Stimulated activated CD4-positive, alpha-beta T cell treated with anti-CD3 and anti-CD28 coated beads, Interleukin-12 subunit alpha, Interleukin-12 subunit beta, amount 100 ng/mL, for 4 hours (primary cell): ENCODE measurements around the gene ETV7.
"Not testable (repeated sequence)": the region's sequence is repeated elsewhere in the genome, so short reads cannot be mapped to it uniquely, and the experiment has no call there.

Experiments
- DNase-seq: peaks from one replicate; pipeline ENCODE4 v3.0.0-alpha.2; 2020

The ETV7 gene

DNA sequence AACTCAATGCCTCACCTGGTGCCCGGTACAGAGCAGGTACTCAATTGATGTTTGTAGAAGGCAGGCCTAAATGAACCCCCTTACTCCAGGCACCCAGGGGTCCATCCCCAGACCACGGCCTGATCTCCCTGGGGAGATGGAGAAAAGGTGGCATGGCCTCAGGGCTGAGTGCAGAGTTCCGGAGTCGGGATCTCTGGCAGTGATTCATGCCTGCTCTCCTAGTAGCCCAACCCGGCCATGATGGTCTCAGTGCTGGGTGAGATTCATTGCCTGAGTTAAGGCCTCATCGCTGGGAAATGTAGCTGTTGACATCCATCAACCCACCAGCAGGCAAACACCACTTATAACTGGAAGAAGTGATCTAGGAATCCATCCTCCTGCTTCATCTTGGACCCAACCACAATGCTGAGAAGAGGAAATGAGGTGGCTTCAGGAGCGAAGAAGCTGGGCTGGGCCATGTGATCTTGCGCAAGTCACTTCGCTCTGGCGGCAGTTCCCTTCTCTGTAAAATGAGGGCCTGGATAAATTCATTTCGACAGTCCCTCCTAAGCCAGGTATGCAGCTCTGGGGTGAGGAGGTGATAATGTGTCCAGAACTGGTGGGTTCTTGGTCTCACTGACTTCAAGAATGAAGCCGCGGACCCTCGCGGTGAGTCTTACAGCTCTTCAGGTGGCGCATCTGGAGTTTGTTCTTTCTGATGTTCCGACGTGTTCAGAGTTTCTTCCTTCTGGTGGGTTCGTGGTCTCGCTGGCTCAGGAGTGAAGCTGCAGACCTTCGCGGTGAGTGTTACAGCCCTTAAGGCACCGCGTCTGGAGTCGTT, 24.7 kb downstream of the ETV7 start:
- DNase-seq = no peak

- DNase-seq = no peak
Observed at GRCh38 chr6:36361071-36361470, 26.4 kb downstream of the ETV7 start.

GRCh38 chr6:36360241-36361054, 27.0 kb downstream of the ETV7 start:
- DNase-seq = peak; percentile 60

GRCh38 chr6:36358226-36358915, 29.1 kb downstream of the ETV7 start:
- no peak for DNase-seq

DNA sequence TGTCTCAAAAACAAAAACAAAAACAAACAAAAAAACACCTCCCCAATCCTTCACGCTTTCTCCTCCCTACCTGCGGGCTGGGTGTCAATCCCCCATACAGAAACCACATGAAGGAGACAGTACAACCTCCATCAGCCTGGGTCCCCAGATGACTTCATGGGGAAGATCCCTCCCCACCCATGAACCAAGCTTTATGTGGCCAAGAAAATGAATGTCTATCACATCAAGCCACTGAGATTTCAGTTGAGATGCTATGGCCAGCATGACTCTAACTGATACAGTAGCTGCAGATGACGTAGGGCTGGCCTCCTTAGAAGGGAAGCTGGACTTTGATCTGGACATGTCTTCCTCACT, 29.6 kb downstream of the ETV7 start:
- DNase-seq = no peak

GRCh38 chr6:36355819-36356218, 31.6 kb downstream of the ETV7 start:
- no peak for DNase-seq

DNA sequence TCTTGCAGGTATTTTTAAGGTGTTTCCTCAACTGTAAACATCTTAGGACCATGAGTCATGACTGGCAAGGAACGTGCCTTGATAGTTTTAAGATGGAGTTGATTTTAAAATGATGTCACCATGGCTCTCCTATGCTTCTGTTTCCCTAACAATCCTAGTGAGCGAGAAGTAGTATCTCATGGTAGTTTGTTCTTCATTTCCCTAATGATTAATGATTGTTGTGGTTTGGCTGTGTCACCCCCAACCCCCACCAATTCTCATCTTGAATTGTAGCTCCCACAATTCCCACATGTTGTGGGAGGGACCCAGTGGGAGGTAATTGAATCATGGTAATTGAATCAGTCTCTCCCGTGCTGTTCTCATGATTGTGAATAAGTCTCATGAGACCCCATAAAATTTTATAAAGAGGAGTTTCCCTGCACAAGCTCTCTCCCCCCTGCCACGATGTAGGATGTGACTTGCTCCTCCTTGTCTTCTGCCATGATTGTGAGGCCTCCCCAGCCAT, 34.0 kb downstream of the ETV7 start:
- DNase-seq = no peak

GRCh38 chr6:36352477-36353157, 34.9 kb downstream of the ETV7 start:
- no peak for DNase-seq

- no peak for DNase-seq
Observed at GRCh38 chr6:36350681-36351571, 36.5 kb downstream of the ETV7 start.

DNA sequence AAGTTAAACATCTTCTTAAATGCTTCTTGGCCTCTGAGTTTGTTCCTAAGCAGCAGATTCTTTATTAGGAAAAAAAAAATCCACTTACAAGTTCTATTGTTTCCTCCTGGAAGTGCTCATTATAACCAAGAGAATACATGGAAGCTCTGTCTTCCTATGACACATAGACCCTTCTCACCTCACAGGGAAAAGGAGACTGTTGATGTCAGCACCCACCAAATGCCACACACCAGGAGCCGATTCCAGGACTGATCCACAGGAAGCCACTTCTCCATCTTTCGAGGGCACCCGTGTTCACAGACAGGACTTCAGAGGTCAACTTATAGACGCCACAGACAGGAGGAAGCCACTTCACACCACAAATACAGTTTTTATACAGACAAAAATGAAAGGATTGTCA, 37.4 kb downstream of the ETV7 start:
- DNase-seq = no peak

DNA sequence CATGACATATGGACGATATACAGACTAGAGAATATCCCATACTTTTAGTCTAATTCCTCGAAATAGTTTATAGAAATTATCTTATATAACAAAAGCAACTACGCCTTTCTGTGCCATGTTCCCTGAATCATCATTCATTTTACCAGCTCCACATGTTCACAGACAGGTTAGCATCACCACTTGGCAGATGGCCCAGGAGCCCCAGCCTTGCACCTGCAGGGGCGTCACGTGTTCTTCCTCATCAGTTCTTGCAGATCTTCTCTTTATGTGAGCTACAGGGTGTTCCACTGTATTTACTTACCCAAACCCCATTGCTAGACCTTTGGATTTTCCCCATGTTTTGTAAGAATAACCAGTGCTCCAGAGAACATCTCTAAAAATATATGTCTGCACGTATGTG, 38.2 kb downstream of the ETV7 start:
- no peak for DNase-seq

GRCh38 chr6:36347621-36348020, 39.8 kb downstream of the ETV7 start:
- no peak for DNase-seq

DNA sequence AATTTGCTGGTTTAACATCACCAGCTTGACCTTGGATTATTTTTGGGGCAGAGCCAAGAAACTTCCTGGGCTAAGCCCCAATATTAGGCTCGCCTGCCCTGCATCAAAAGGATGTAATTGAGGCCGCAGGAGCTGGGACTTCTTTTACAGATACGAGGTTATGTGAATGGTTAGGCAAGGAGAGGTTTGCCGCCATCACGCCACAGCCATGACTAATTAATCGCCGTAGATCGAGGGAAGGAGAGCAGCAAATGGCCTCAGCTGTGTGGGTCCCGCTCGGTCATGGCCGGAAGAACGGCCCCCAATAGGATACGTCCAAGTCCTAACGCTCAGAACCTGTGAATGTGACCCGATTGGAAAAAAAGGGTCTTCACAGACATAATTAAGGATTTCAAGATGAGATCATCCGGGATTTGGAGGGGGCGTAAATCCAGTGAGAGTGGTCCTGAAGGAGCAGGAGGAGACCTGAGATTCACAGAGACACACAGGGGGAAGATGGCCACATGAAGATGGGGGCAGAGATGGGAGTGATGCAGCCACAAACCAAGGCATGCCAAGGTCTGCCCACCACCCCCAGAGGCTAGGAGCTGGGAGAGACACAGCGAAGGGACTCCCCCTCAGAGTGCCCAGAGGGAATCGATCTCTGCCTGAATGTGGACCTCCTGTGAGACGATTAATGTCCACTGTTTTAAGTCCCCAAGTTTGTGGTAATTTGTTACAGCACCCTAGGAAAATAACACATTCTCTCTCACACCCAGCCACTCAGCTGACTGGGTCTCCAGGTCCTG, 40.8 kb downstream of the ETV7 start:
- DNase-seq = no peak

- no peak for DNase-seq
Observed at GRCh38 chr6:36345681-36346466, 41.6 kb downstream of the ETV7 start.

DNA sequence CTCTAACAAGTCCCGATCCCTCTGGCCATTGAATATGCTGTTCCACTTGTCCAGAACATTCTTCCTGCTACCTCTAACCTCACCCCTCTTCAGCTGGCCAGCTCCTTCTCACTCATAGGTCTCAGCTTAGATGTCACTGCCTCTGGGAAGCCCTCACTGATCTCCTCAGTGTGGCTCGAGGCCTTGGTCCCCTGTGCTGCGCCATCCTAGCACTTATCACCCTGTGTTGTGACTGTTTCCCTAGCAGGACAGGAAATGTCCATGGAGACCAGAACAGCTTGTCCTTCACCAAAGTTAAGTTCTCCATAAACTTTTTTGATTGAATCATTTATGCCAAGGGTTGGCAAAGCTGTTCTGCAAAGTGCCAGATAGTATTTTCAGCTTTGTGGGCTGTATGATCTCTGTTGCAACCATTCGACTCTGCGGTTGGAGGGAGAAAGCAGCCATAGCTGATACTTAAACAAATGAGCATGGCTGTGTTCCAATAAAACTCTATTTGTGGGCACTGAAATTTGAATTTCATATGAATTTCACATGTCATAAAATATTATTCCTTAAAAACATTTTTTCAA, 44.3 kb downstream of the ETV7 start:
- no peak for DNase-seq

- DNase-seq = peak; percentile 72
Observed at GRCh38 chr6:36340618-36341454, 46.6 kb downstream of the ETV7 start.

GRCh38 chr6:36340306-36340617, 47.2 kb downstream of the ETV7 start:
- DNase-seq = no peak

- DNase-seq = no peak
Observed at GRCh38 chr6:36339146-36339545, 48.3 kb downstream of the ETV7 start.

- not testable (repeated sequence) for DNase-seq
Observed at GRCh38 chr6:36338223-36338622, 49.2 kb downstream of the ETV7 start.
